A673 (cell line): ENCODE measurements around the gene LBHD2. TPM values are rescaled to one million over a fixed set of nuclear protein-coding genes. Genes with fewer than 3 reads are reported as not detected.

Experiments
- BruUV-seq: library from RNA; stranded (reverse); fragments of 400-500 nt; replicated peaks from 2 replicates; lab custom pipeline; 2021; lab: Mats Ljungman, UMichigan
- CTCF ChIA-PET: fragments of 300-600 bp; sonication (Branson Sonifier 250); formaldehyde crosslinking; loops from one replicate; lab custom pipeline; 2022; ENCODE audit warnings: antibody characterized with exemption; lab: Charles Lee
- POLR2A ChIA-PET: fragments of 300-600 bp; sonication (Branson Sonifier 250); formaldehyde crosslinking; loops from one replicate; lab custom pipeline; 2022; ENCODE audit warnings: antibody characterized with exemption; ENCODE audit not compliant: low non-redundant PET; lab: Charles Lee
- DNase-seq: peaks from one replicate; pipeline ENCODE4 v3.0.0-alpha.2; 2015; ENCODE audit warnings: low spot score
- H3K27ac ChIP-seq: fragments of 200-600 bp; sonication (generic); 2 replicates; pipeline ENCODE4 v1.5.1; 2016; ENCODE audit warnings: mixed run types, low read depth, mild to moderate bottlenecking, mixed read lengths, antibody characterized with exemption, low read length; ENCODE audit not compliant: poor library complexity, severe bottlenecking
- H3K27me3 ChIP-seq: fragments of 200-600 bp; sonication (generic); replicated peaks from 2 replicates; pipeline ENCODE4 v1.6.1; 2017; ENCODE audit warnings: mixed run types, low read depth, mild to moderate bottlenecking, mixed read lengths, antibody characterized with exemption, low read length; ENCODE audit not compliant: insufficient read depth, poor library complexity
- H3K36me3 ChIP-seq: fragments of 200-600 bp; sonication (generic); 2 replicates; pipeline ENCODE4 v1.6.1; 2016; ENCODE audit warnings: mixed run types, mild to moderate bottlenecking, mixed read lengths, antibody characterized with exemption, low read length; ENCODE audit not compliant: insufficient read depth, poor library complexity, severe bottlenecking
- H3K4me1 ChIP-seq: fragments of 200-600 bp; sonication (generic); 2 replicates; pipeline ENCODE4 v1.6.1; 2017; ENCODE audit warnings: mixed run types, mild to moderate bottlenecking, mixed read lengths, antibody characterized with exemption, low read length; ENCODE audit not compliant: insufficient read depth, poor library complexity, severe bottlenecking
- H3K4me3 ChIP-seq: fragments of 200-600 bp; sonication (generic); 2 replicates; pipeline ENCODE4 v1.5.1; 2016; ENCODE audit warnings: low read depth, mixed run types, mild to moderate bottlenecking, mixed read lengths, low read length; ENCODE audit not compliant: poor library complexity, severe bottlenecking
- H3K9me3 ChIP-seq: fragments of 200-600 bp; sonication (generic); 2 replicates; pipeline ENCODE4 v1.6.1; 2016; ENCODE audit warnings: mixed run types, low read depth, mild to moderate bottlenecking, mixed read lengths, antibody characterized with exemption, low read length; ENCODE audit not compliant: poor library complexity, severe bottlenecking
- EZH2 ChIP-seq: fragments of 200-600 bp; sonication (generic); IDR thresholded peaks from 2 replicates; pipeline ENCODE4 v1.6.1; 2017; ENCODE audit warnings: borderline replicate concordance, low read depth, mild to moderate bottlenecking, mixed read lengths, antibody characterized with exemption, low read length; ENCODE audit not compliant: poor library complexity, severe bottlenecking
- intact Hi-C: fragments of 100-400 bp; cut with micrococcal nuclease; formaldehyde crosslinking; loops from one replicate; pipeline ENCODE4 v1.10.0; 2022; ENCODE audit not compliant: unreplicated experiment
- total RNA-seq: library from RNA; stranded (reverse); gene quantifications from 2 replicates; pipeline ENCODE4 v1.2.3, GENCODE V29; 2021
- TF ChIP-seq, protein P1 (sequence below): fragments of 300-800, 200-600 bp; sonication (generic); conservative IDR thresholded peaks from 2 replicates; pipeline ENCODE4 v1.5.1; 2017; ENCODE audit warnings: low read depth, mild to moderate bottlenecking, antibody characterized with exemption, low read length, moderate library complexity, mixed read lengths

LBHD2 gene
- total RNA-seq, 1 experiment from 2014 or later: 0.99 TPM

DNA sequence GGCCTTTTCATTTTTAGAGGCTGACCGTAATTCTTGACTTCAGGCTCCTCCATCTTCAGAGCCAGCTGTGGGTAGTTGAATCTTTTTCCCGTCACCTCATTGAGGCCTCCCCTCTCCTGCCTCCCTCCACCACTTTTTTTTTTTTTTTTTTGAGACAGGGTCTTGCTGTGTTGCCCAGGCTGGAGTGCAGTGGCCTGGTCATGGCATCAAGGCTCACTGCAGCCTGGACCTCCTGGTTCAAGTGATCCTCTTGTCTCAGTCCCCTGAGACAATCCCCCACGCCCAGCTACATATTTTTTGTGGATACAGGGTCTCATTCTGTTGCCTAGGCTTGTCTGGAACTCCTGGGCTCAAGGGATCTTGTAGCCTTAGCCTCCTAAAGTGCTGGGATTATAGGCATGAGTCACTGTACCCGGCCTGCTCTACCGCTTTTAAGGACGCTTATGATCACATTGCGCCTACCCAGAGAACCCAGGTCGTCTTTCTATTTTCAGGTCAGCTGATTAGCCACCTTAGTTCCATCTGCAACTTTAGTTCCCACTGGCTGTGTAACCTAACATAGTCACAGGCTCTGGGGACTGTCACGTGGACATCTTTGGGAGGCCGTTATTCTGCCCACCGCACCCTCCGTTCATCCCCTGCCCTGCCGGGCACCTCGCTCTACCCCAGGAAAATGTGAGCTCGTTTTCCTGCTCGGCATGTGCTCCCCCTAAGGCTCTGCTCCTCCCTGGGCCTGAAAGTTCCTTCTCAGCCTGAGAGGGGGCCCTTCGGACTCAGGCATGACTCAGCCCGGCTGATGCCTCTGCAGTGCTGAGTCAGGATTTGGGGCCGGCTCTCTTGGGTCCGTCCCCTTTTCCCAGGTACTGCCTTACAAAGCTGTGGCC, 52.6 kb downstream of the LBHD2 start:
- H3K4me1 ChIP-seq: peaks cover 6% of the 10 kb centered on the region
- no peaks in the 10 kb centered on the region for H3K27me3 ChIP-seq
- ChIA-PET CTCF (interaction anchor here (1.1 kb wide), 1 partner anchor 32 kb away, joined by 4 read pairs; no protein-coding TSS in a partner anchor), POLR2A (no interaction called here)
- peak; percentile 67 for DNase-seq
- intact Hi-C loops: no loop called here
- TF ChIP-seq EZH2: no peak
- TF ChIP-seq, protein P1, sequence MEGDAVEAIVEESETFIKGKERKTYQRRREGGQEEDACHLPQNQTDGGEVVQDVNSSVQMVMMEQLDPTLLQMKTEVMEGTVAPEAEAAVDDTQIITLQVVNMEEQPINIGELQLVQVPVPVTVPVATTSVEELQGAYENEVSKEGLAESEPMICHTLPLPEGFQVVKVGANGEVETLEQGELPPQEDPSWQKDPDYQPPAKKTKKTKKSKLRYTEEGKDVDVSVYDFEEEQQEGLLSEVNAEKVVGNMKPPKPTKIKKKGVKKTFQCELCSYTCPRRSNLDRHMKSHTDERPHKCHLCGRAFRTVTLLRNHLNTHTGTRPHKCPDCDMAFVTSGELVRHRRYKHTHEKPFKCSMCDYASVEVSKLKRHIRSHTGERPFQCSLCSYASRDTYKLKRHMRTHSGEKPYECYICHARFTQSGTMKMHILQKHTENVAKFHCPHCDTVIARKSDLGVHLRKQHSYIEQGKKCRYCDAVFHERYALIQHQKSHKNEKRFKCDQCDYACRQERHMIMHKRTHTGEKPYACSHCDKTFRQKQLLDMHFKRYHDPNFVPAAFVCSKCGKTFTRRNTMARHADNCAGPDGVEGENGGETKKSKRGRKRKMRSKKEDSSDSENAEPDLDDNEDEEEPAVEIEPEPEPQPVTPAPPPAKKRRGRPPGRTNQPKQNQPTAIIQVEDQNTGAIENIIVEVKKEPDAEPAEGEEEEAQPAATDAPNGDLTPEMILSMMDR: no peak
- no peak overlapping the region for H3K4me3 ChIP-seq
- peak overlapping the region; percentile 11 for H3K27ac ChIP-seq
- H3K9me3 ChIP-seq: no peaks in the 10 kb centered on the region
- no peaks in the 10 kb centered on the region for H3K36me3 ChIP-seq
- no TSS peak for BruUV-seq

DNA sequence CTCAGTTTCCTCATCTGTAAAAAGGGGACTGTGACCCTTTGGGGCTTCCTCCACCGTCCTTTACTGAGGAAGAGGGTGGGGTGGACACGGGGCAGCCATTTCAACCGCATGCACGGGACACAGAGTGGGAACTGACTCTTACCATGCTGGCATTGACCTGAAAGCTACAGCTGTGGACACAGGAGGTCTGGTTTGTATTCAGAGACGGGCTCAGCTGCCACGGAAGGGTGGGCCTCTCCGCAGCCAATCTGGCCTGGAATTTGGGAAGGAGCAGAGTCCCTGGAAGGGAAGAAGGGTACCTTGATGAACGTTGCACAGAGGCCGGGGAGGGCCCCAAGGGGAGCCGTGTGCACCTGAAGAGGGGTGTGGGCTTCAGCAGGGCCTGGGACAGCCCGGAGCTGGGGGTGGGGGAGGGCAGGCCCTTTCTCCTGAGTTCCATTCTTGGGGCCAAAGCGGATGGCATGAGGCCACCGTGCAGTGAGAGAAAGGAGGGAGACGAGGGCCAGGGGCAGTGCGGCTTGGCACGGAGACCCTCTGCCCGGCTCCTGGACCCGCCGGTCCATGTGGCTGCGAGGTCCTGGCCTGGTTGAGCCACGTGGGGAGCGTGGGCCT, 53.8 kb downstream of the LBHD2 start:
- no peak for TF ChIP-seq EZH2
- TF ChIP-seq, protein P1: no peak
- Histone ChIP-seq H3K27me3 (no peaks in the 10 kb centered on the region), H3K4me1 (peaks cover under 1% of the 10 kb centered on the region), H3K9me3 (no peaks in the 10 kb centered on the region), H3K27ac (no peak overlapping the region), H3K4me3 (no peak overlapping the region), H3K36me3 (no peaks in the 10 kb centered on the region)
- POLR2A ChIA-PET: no interaction called here
- CTCF ChIA-PET: no interaction called here
- DNase-seq: no peak
- BruUV-seq: no TSS peak
- intact Hi-C loops: no loop called here

DNA sequence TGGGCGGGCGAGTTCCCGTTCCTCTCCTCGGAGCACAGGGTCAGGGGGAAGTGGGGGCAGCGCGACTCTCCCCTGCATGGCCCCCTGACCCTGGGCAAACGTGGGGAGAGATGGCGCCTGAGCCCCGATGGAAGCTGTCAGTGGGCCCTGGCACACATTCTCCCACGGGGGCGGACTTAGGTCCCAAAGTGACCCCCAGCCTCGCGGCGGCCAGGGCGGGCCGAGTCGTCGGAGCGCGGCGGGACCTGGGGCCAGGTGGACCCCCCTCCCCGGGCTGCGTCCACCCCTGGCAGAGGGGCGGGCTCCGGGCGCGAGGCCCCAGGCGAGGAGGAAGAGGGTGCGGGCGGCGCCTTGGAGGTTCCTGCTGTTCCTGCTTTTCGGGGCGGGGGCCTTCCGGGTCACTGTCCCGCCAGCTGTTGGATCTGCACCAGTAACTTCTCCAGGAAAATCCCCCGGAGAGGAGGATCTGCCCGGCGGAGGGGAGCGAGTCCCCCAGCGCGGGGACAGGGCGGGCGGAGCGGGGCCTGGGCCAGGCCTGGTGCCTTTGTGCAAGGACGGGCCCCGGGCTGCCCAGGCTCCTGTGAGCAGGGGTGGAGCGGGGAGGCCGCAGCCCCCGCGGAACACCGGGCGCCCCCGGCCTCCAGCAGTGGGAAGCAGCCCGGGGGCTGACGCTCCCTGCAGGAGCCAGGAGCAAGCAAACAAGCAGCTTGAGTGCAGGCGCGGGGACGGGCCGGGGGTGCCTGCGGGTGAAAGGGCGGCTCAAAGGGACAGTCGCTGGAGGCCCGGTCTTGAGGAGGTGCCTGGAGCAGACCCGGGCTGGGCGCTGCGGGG, 54.5 kb downstream of the LBHD2 start:
- no TSS peak for BruUV-seq
- Histone ChIP-seq H3K27me3 (no peaks in the 10 kb centered on the region), H3K4me1 (no peaks in the 10 kb centered on the region), H3K36me3 (no peaks in the 10 kb centered on the region), H3K27ac (no peak overlapping the region), H3K4me3 (no peak overlapping the region), H3K9me3 (no peaks in the 10 kb centered on the region)
- CTCF ChIA-PET: no interaction called here
- TF ChIP-seq EZH2: no peak
- TF ChIP-seq, protein P1: no peak
- DNase-seq: no peak
- POLR2A ChIA-PET: no interaction called here
- intact Hi-C loops: no loop called here
